HG02571 (cell line): ENCODE data around the gene ZSCAN5C.
"Not testable (repeated sequence)": the region's sequence is repeated elsewhere in the genome, so short reads cannot be mapped to it uniquely, and the experiment has no call there.

Experiments
- ATAC-seq: cut with Tn5 transposase; IDR thresholded peaks from one replicate; pipeline ENCODE4 v1.9.1; 2021; ENCODE audit warnings: mild to moderate bottlenecking, moderate library complexity; ENCODE audit not compliant: unreplicated experiment

Gene ZSCAN5C

GRCh38 chr19:56201973-56202372, at the start of gene ZSCAN5C:
TSS of gene ZSCAN5C (plus strand) at chr19:56202273. CDS start at chr19:56205914, 3,641 bp downstream.
- no peak for ATAC-seq

GRCh38 chr19:56152644-56153043, 49.4 kb upstream of the ZSCAN5C start:
- no peak for ATAC-seq

DNA sequence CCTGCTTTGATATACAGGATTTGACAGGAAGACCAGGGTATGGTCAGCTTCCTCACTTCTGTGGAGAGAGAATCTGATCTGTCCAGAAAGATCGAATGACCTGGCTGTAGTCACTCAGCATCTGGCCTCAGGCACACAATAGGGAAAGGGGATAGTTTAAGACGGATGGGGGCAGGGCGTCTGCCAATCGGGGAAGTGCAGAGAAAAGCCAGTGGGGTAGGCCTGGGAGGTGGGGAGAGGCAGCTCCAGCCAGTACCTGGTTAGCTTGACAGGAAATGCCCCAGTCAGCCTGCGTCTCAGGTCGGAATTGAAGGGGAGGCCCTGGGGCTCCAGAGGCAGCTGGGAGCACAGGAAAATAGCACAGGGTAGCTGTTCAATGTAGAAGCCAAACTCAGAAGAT, 48.6 kb upstream of the ZSCAN5C start:
- no peak for ATAC-seq

DNA sequence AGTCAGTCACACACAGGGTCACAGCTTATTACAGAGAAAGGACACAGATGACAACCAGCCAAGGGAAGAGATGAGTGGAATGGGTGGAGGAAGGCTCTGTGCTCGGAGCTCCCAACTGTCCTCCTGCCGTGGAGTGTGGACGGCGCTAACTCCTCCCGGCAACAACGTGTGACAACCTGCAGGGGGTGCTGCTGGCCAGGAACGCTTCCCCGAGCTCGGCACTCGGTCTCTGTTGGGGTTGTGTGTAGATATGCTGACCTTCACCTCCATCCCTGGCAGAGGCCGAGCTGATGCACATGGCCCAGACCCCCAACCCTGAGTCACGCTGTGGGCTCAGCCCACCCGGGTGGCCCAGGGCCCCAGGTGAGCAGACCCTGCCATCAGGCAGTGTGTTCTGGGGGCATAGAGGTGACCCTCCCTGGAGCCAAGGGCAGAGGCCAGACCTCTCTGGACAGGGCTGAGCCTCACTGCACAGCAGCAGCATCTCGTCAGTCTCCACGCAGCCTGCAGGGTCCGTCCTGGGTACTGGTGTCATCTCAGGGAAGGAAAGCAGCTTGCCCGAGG, 46.9 kb upstream of the ZSCAN5C start:
- no peak for ATAC-seq

- ATAC-seq: no peak
Measured at GRCh38 chr19:56156768-56157167, 45.3 kb upstream of the ZSCAN5C start.

DNA sequence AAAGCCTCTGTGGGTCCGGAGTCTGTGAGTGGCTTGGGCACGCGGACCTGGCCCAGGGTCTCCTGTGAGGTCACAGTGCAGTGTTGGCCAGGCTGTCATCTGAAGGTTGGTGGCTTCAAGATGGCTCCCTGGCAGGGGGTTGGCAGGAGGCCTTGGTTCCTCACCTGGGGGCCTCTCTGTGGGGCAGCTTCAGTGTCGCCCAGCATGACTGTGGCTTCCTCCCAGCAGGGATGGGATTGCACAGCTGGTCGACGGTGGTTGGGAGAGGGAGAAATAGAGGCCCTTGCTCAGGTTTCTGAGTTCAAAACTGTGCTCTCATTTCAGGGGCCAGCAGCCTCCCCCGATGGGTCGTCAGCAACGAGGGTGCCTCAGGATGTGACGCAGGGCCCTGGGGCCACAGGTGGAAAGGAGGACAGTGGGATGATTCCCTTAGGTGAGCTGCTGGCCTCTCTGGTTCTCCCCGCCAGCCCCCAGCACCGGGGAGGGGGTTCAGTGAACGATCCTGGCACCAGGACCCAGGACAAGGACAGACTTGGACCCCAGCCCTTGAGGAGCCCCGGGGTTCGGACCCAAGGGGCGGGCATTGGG, 43.8 kb upstream of the ZSCAN5C start:
- no peak for ATAC-seq

- no peak for ATAC-seq
Measured at GRCh38 chr19:56159009-56159559, 43.0 kb upstream of the ZSCAN5C start.

- no peak for ATAC-seq
Measured at GRCh38 chr19:56159622-56160271, 42.3 kb upstream of the ZSCAN5C start.

DNA sequence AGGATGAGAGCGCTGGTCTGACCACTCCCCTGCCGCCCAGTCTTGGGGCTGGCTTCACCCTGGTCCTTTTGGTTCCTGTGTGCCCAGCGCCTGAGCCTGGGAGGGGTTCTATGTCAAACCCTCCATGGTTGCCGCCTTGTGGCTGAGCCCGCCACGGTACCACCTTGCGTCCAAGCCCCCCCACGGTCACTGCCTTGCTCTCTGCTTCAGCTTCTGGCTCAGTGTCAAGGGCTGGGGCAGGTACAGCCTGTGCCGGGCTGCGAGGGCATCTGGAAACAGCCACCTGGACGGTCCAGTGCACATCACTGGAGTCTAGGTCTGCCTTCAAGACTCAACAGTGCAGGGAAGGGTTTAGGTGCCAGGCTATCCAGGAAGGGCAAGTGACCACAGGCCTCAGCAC, 40.5 kb upstream of the ZSCAN5C start:
- no peak for ATAC-seq

DNA sequence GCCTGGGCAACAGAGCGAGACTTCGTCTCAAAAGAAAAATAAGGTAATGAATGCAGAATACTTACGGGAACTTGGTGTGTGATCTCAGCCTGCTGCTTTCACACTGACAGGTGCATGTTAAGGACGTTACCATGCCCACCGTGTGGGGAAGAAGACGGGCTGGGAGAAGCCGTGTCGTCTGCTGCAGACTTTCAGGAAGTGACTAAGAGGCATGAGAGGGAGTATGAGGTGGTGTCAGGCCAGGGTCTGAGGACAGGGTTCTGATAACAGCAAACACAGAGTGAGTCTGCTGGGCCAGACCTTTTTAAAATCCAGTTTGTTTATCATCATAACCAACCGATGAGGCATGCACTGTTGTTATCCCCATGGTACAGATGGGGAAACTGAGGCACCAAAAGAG, 39.8 kb upstream of the ZSCAN5C start:
- no peak for ATAC-seq

DNA sequence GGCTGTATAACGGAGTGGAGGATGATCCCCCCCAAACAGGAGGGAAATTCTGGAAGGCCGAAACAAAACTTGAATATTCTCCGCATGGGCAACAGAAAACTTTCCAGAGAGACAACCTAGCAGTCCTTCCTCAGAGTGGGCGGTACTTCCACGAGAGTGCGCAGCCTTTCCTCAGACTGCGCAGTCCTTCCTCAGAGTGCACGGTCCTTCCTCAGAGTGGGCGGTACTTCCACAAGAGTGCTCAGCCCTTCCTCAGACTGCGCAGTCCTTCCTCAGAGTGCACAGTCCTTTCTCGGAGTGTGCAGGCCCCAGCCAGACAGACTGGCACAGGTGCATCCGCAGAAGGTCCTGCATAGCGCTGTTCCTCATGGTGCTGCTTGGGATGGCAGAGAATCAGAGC, 39.0 kb upstream of the ZSCAN5C start:
- ATAC-seq: no peak

- no peak for ATAC-seq
Measured at GRCh38 chr19:56167064-56167578, 35.0 kb upstream of the ZSCAN5C start.

DNA sequence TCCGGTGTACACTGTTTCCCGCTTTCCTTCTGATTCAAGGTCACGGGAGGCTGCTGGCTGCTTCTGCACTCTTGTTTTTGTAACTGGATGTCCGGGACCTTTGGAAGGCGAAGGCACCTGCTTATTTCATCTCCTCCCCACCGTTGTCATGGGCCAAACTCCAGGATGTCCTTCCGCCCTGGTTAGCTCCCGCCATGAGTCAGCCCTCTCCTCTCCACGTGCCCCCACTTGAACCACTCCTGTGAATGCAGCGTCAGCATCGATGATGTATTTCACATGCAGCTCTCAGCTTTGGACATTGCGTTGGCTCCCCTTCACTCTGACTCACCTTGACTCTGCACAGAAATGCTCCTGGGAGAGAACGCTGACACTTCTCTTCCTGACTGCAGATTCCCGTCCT, 31.8 kb upstream of the ZSCAN5C start:
- ATAC-seq: no peak

DNA sequence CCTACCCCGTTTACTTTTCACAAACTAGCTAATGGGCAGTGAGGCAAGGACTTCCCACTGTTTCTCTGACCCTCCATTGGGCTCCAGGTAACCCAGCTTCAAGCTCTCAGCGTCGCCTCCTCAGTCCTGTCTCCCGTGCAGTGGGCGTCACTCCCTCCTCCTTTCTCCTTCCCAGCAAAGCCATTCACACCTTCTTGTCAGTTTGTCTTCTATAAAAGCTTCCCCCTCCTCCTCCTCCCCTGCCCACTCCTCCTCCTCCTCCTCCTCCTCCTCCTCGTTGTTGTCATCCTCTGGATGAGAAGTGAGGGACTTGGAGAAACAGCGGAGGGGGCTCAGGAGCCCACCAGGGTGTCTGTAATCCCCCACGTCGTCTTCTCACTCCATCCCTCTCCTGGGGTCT, 28.0 kb upstream of the ZSCAN5C start:
- ATAC-seq: no peak

- ATAC-seq: no peak
Measured at GRCh38 chr19:56174550-56174949, 27.5 kb upstream of the ZSCAN5C start.

GRCh38 chr19:56175861-56176307, 26.2 kb upstream of the ZSCAN5C start, which contains the start of gene GALP:
TSS of gene GALP (plus strand) at chr19:56176008. CDS start at chr19:56177109, 1,101 bp downstream.
- not testable (repeated sequence) for ATAC-seq

- ATAC-seq: not testable (repeated sequence)
Measured at GRCh38 chr19:56176310-56176709, 25.8 kb upstream of the ZSCAN5C start.

DNA sequence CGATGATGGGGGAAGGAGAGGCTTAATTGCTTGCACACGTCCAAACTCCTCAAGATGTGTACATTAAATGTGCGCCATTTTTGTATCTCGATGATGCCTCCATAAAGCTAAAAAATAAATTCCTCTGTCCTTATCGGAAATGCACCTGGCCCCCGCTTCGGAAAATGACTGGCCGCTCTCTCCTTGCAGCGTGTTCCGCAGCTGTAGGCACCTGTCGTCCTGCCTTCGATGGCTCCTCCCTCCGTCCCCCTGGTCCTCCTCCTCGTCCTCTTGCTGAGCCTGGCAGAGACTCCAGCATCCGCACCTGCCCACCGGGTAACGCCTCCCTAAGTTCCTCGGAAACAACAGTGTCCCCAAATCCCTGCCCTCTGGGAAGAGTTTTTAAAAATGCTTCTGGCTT, 25.2 kb upstream of the ZSCAN5C start:
- no peak for ATAC-seq

GRCh38 chr19:56177564-56178243, 24.4 kb upstream of the ZSCAN5C start:
- no peak for ATAC-seq

- no peak for ATAC-seq
Measured at GRCh38 chr19:56189785-56190184, 12.3 kb upstream of the ZSCAN5C start.

- ATAC-seq: no peak
Measured at GRCh38 chr19:56191115-56191514, 11.0 kb upstream of the ZSCAN5C start.
